ENCODE results near the gene CTDSP1.

Gene CTDSP1

GRCh38 chr2:218400167-218400929 lies 680 bp downstream of the CTDSP1 start:
- peak overlapping the region; percentile 76 for H3K4me3 ChIP-seq (replicated peaks; ENCODE audit: low read depth, low read length)
- TF ChIP-seq CTCF (IDR thresholded peaks at IDR 0.05; ENCODE audit: low read depth, low read length, missing control alignments), result no peak
- no peak for DNase-seq (ENCODE audit: extremely low read depth, low read depth)

GRCh38 chr2:218400930-218401881 lies 1.5 kb downstream of the CTDSP1 start:
- no peak for DNase-seq (ENCODE audit: extremely low read depth, low read depth)
- H3K4me3 ChIP-seq (replicated peaks; ENCODE audit: low read depth, low read length), result peak overlapping the region; percentile 76
- no peak for TF ChIP-seq CTCF (IDR thresholded peaks at IDR 0.05; ENCODE audit: low read depth, low read length, missing control alignments)

- TF ChIP-seq CTCF (IDR thresholded peaks at IDR 0.05; ENCODE audit: low read depth, low read length, missing control alignments), result no peak
- DNase-seq (ENCODE audit: extremely low read depth, low read depth), result no peak
- peak overlapping the region; percentile 76; the same call in 1 of the 2 replicates for H3K4me3 ChIP-seq (replicated peaks; ENCODE audit: low read depth, low read length)
These were observed 2.2 kb downstream of the CTDSP1 start for GRCh38 chr2:218401890-218402289.

GRCh38 chr2:218402491-218402901 lies 2.8 kb downstream of the CTDSP1 start:
- H3K4me3 ChIP-seq (replicated peaks; ENCODE audit: low read depth, low read length), result no peak overlapping the region
- TF ChIP-seq CTCF (IDR thresholded peaks at IDR 0.05; ENCODE audit: low read depth, low read length, missing control alignments), result no peak
- DNase-seq (ENCODE audit: extremely low read depth, low read depth), result no peak

GRCh38 chr2:218402911-218403411 lies 3.3 kb downstream of the CTDSP1 start:
- no peak for TF ChIP-seq CTCF (IDR thresholded peaks at IDR 0.05; ENCODE audit: low read depth, low read length, missing control alignments)
- no peak overlapping the region for H3K4me3 ChIP-seq (replicated peaks; ENCODE audit: low read depth, low read length)
- no peak for DNase-seq (ENCODE audit: extremely low read depth, low read depth)

GRCh38 chr2:218403810-218404209 lies 4.1 kb downstream of the CTDSP1 start:
- DNase-seq (ENCODE audit: extremely low read depth, low read depth), result no peak
- H3K4me3 ChIP-seq (replicated peaks; ENCODE audit: low read depth, low read length), result no peak overlapping the region
- no peak for TF ChIP-seq CTCF (IDR thresholded peaks at IDR 0.05; ENCODE audit: low read depth, low read length, missing control alignments)

All from HFF-Myc (cell line).